NCI-H2196 (cell line): ENCODE data around the gene KLF14.
"Not testable (repeated sequence)": the region's sequence is repeated elsewhere in the genome, so short reads cannot be mapped to it uniquely, and the experiment has no call there.

Experiments used
- DNase-seq: peaks from one replicate; lab custom pipeline; 2025; ENCODE audit not compliant: unreplicated experiment; lab: John Stamatoyannopoulos, UW

The KLF14 gene

DNA sequence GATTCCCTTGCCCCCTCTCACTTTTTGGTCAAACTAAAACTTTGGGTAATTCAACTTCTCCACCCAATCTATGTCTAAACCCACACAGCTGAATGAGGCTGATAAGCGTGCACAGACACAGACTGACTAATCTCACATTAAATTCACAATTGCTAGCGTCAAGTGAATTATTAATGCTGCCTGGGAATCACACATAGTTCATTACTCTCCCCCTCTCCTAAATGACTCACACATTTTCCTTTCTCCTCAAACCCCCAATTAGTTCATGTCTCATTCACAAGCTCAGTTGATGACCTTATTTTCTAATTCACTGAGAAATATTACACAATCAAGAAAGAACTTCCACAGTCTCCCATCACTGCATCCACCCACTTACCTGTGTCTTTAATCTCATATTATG is 14.5 kb downstream of the KLF14 start:
- no peak for DNase-seq

DNA sequence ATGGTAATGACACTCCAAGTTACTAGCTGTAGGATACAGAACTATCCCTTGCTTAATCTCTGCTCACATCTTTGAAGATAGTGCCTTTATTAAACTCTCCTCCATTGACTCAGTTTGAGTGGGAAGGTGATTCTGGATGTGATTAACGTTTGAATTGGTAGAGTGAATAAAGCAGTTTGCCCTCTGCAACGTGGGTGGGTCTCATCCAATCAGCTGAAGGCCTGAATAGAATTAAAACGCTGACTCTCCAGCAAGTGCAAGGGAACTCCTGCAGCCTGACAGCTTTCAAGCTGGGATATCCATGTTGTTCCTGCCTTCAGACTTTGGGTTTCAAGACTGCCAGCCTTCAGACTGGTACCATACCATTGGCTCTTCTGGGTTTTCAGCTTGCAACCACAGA is 21.6 kb downstream of the KLF14 start:
- DNase-seq = no peak

DNA sequence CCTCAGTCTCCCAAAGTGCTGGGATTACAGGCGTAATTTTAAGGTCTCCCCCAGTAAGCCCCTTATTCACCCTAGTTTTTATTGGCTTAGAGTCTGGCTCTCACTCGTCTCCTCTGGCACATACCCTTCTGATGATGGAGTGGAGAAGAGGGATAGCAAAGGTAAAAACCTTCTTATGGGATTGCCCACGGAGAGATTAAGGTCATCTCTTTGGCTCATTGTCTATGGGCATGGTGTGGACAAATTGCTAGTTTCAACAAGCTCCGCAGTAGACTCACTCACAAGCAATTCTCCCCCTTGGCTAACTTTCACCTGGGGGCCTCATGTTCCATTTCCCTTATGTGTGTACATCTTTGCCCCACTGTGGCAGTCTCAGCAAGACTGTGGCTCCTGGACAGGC is 25.2 kb downstream of the KLF14 start:
- no peak for DNase-seq

DNA sequence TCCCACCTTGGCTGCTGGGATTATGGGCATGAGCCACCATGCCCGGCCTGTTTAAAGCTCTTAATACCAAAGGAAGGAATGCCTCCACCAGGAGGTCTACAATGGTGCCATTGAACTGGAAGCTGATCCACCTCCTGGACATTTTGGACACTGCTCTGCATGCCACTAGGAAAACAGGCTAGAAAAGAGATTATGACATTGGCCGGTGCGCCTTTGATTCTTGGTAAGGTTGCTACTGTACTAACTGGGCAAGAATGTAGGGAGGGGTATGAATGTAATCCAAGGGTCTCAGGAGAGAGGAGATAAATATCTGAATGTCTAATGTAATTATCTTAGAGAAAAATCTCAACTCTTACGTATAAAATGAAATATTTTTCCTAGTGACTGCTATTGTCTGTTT is 26.0 kb downstream of the KLF14 start:
- no peak for DNase-seq

DNA sequence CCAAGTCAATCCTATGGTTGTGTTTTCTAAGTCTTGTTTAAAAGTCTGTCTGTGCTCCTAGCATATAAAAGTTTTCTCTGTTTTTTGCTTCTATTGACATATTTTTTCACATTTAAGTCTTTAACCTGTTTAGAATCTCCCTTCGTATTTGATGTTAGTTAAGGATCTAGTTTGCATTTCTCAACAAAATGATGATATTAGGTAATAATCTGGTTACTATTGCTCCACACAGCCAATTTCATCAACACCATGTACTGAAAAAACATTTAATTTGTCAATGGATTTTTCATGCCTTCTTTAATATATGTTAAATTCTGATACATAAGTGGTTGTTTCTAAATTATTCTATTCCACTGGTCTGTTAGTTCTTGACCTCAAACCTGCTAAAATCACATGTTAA is 30.2 kb downstream of the KLF14 start:
- DNase-seq = no peak

DNA sequence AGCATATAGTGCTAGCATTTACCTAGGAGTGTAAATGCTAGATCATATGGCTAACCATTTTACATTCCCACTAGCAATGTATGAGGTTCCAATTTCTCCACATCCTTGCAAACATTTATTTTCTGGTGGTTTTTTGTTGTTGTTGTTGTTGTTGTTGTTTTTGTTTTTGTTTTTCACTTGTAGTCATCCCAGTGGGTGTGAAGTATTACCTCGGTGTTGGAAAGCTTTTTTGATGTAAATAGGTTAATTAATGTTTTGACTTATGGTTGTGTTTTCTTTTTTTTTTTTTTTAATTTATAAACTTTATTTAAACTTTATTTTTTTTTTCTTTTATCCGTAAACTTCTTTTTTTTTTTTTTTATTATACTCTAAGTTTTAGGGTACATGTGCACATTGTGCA is 32.4 kb downstream of the KLF14 start:
- DNase-seq = no peak

DNA sequence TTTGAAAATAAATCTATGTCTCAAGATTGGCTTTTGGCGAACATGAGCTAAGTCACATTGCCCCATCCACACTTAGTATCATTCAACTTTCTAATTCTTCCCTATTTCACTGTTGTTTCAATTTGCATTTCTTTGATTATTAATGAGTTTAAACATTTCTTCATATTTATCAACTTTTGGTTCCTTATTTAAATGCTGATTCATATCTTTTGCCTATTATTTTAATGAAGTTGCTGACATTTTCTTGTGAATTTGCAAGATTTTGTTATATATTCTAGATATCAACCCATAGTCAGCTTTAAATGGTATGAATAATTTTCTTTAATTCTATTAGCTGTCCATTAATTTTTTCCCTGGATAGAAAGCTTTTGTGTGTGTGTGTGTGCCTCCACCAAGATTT is 33.2 kb downstream of the KLF14 start:
- DNase-seq = no peak

DNA sequence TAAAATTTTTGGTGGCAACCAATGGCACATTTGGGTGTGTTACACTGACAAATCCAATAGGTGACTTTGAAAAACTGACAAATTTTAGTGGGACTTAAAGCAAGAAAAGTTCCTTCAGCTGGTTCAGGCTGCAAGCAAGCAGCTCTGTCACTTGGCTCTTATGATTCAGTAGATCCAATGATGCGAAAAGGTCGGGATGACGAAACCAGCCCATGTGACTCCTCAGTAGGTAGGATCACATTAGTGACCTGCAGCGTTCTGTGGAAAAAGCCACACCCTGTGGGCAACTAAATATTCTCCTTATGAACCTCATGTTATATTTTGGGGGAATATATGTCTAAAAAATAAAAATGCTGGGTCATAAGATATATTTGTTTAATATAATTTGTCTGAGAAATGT is 34.3 kb downstream of the KLF14 start:
- no peak for DNase-seq

DNA sequence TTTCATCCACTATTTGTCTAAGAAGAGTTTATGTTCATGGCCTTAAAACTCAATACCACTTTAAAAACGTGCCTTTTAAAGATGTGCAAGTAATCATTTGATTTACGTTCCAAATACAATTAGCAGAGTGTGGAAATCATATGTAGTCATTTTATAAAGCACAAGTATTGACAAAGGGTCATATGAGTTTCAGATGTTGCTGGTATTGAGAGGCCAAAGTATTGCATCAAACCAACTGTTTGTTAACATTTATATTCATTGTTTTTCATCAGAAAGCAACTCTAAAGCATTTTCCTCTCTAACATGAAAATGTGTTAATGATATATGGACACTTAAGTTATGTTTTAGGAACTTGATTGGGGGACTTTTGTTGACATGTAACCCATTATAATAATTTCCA is 36.2 kb downstream of the KLF14 start:
- DNase-seq = no peak

DNA sequence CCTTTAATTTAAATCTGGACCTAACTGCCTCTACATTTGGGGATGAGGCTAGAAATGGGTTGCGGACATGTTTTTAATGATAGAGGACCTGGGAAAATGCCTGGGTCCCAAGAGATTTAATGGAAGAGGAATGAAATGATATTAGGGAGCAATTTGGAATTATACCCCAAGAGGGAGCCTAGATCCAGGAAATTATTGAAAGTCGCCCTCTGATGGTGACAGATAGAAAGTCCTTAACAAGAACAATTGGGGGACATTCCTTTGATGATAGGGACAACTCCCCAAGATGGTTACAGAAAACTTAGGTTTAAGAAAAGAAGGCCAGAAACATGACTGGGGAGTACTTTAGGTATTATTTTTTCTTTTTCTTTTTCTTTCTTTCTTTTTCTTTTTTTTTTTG is 38.2 kb downstream of the KLF14 start:
- DNase-seq = peak; percentile 21

DNA sequence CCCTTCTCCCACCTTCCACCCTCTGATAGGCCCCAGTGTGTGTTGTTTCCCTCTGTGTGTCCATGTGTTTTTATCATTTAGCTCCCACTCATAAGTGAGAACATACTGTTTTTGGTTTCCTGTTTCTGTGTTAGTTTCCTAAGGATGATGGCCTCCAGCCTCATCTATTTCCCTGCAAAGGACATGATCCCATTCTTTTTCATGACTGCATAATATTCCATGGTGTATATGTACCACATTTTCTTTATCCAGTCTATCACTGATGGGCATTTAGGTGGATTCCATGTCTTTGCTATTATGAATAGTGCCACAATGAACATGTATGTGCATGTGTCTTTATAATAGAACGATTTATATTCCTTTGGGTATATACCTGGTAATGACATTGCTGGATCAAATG is 41.6 kb downstream of the KLF14 start:
- DNase-seq = not testable (repeated sequence)

DNA sequence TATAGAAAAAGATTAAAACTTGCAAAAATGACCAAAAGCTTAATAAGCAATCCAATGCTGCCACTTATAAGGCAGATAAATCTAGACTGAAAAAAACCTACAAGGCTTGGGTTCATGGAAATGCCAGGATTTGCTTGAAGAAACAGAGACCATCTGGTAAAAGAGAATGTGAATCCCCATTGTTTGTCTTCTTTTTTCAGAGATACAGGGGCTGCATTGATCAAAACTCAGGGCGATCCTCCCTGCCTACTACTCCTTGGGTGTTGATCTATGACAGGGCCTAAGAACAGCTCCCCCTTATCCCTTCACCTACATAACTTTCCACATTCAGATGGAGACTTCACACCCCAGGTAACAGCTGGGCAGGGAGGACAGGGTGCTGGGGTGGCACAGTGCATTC is 44.3 kb downstream of the KLF14 start:
- DNase-seq = no peak

DNA sequence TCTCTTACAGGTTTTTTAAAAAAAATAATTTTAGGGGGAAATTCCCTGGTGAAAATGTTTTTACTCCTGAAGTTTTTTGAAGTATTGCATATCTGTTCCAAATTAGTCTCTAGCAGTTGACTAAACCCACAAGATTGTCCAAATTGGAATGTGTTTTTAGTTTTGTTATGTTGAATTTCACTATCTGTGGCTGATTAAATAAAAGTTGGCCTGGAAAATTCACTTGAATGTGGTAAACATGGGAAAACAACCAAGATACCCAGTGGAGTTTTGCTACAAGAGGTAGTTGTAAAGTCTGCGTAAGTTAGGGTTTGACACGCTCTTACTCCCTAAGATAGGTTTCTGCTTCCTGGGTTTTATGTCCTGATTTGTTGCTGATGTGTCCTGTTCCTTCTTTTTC is 51.0 kb downstream of the KLF14 start:
- DNase-seq = no peak
